Tibial nerve (tissue), 4 donors: Measurements from ENCODE around the gene PTK6. TPM values are rescaled to one million over a fixed set of nuclear protein-coding genes. Genes with fewer than 3 reads are reported as not detected.
A peak's percentile ranks its signal among the peaks of the same experiment; 100 is the strongest.

ENCODE experiments used
- DNase-seq, 2 donors: peaks; one replicate each; pipeline ENCODE4 v3.0.0-alpha.2; 2019; ENCODE audit warnings: low spot score in 2 of 2
- H3K27ac ChIP-seq, 4 donors: fragments of 200-600 bp; sonication (generic) in 3 of 4; one replicate each; pipeline ENCODE4 v1.5.1; 2017 to 2019; ENCODE audit warnings: mild to moderate bottlenecking in 1 of 4
- H3K27me3 ChIP-seq, 2 donors: fragments of 200-600 bp; sonication (generic) in 1 of 2; one replicate each; pipeline versions ENCODE4 v1.5.1 to v1.6.0; 2017 to 2019
- H3K36me3 ChIP-seq, 3 donors: fragments of 200-600 bp; sonication (generic); one replicate each; pipeline ENCODE4 v1.5.1; 2018 to 2019
- H3K4me1 ChIP-seq, 4 donors: fragments of 200-600 bp; sonication (generic) in 3 of 4; one replicate each; pipeline ENCODE4 v1.5.1; 2017 to 2019
- H3K4me3 ChIP-seq, 4 donors: fragments of 200-600 bp; sonication (generic) in 3 of 4; one replicate each; pipeline ENCODE4 v1.5.1; 2017 to 2019; ENCODE audit warnings: mild to moderate bottlenecking in 1 of 4, moderate library complexity in 1 of 4
- H3K9me3 ChIP-seq, 4 donors: fragments of 200-600 bp; sonication (generic) in 3 of 4; one replicate each; pipeline ENCODE4 v1.5.1; 2017 to 2019
- EP300 ChIP-seq, 2 donors: sonication (generic); formaldehyde crosslinking; IDR thresholded peaks; one replicate each; pipeline ENCODE4 v1.6.1; 2017; ENCODE audit warnings: antibody characterized with exemption in 2 of 2, mild to moderate bottlenecking in 1 of 2
- POLR2A ChIP-seq, 2 donors: fragments of 450-650 bp; IDR thresholded peaks; one replicate each; pipeline ENCODE4 v1.6.1; 2017; ENCODE audit warnings: antibody characterized with exemption in 2 of 2, mild to moderate bottlenecking in 2 of 2, moderate library complexity in 2 of 2
- WGBS, 2 donors: methylation state at CpG; one replicate each; pipeline ENCODE4 v1.1.5; 2018; 5-methylcytosine and 5-hydroxymethylcytosine counted together
- total RNA-seq, 4 donors: library from RNA; depleted of rRNA; stranded (reverse); fragments of >200 nt; gene quantifications; one replicate each; pipeline ENCODE4 v1.1.0, GENCODE V29; 2016
- TF ChIP-seq, protein P1 (sequence below), 5 experiments: fragments of 200-600 bp in 3 of 5; fragments of 450-650 bp in 2 of 5; sonication (generic) in 3 of 5; IDR thresholded peaks; one replicate each; pipeline ENCODE4 v1.5.1; 2016 to 2019; ENCODE audit warnings: antibody characterized with exemption in 5 of 5, mild to moderate bottlenecking in 3 of 5, moderate library complexity in 2 of 5

The PTK6 gene
- total RNA-seq, 4 donors from 2014 or later = 0.21 to 0.90 TPM; not detected in 2

DNA sequence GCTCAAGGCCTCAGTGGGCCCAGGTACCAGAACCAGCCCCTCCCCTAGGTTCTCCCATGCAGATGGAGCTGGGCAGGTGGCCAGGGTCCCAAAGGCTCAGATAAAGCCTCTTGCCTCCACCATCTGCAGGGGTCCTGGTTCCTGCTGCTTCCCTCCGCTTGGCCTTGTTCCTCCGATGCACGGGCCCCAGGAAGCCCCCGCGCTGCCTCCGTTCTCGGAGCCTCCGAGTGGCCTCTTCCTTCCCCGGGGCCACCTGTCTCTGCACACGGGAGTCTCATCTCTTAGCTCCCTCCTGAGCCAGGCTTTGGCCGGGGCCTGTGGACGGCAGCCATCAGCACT, 1.9 kb upstream of the PTK6 start:
- Histone ChIP-seq H3K9me3 (no peaks in the 10 kb centered on the region), H3K27ac (no peak overlapping the region), H3K36me3 (no peaks in the 10 kb centered on the region), H3K4me1 (peaks cover 0 to 42% (median 11%) of the 10 kb centered on the region in 4 donors), H3K4me3 (no peak overlapping the region), H3K27me3 (peaks cover 0 to 27% of the 10 kb centered on the region in 2 donors)
- 78 to 82% methylated on average over 12 of the region's 12 CpGs for WGBS, 2 donors
- DNase-seq = no peak
- TF ChIP-seq EP300 (IDR thresholded peaks at IDR 0.05) = no peak
- TF ChIP-seq, protein P1, sequence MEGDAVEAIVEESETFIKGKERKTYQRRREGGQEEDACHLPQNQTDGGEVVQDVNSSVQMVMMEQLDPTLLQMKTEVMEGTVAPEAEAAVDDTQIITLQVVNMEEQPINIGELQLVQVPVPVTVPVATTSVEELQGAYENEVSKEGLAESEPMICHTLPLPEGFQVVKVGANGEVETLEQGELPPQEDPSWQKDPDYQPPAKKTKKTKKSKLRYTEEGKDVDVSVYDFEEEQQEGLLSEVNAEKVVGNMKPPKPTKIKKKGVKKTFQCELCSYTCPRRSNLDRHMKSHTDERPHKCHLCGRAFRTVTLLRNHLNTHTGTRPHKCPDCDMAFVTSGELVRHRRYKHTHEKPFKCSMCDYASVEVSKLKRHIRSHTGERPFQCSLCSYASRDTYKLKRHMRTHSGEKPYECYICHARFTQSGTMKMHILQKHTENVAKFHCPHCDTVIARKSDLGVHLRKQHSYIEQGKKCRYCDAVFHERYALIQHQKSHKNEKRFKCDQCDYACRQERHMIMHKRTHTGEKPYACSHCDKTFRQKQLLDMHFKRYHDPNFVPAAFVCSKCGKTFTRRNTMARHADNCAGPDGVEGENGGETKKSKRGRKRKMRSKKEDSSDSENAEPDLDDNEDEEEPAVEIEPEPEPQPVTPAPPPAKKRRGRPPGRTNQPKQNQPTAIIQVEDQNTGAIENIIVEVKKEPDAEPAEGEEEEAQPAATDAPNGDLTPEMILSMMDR (IDR thresholded peaks at IDR 0.05) = no peak
- TF ChIP-seq POLR2A (IDR thresholded peaks at IDR 0.05) = no peak

DNA sequence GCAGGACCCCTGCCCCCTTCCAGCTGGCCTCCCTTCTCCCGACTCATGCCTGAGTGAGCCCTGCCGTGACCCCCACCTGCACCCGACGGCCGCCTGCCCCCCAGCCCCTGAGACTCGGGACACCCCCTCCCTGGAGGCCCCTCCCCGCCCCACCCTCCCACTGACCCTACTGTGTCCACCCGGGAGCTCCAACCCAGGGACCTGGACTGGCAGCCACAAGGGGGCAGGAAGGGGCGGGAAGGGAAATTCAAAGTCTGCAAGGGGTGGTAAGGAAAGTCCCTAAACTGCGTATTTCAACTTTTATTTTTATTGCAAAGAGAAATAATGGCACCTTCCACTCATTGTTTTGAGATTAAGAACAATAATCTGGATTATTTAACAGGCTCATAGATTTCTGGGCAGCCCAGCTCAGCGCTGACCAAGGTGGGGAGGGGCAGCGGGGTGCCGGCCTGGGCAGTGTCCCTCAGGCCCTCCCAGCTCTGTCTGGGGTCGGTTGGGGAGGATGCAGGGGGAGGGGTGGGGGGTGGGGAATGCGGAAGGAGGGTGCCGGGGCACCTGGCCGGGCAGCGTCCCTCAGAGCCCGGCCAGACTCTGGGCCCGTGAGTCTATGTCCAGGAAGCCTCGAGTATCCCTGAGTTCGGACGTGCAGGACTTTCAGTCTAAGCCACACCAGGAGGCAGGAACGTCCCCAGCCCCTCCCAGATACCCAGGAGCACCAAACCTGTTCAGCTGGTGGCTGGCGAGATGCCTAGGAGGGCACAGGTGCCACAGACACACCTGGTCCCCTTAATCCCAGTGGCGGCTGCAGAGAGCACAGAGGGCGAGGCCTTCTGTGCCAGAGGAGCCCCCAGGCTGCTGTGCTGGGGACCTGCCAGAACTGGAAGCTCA, 1.3 kb upstream of the PTK6 start:
- peaks cover 0 to 43% (median 11%) of the 10 kb centered on the region in 4 donors for H3K4me1 ChIP-seq
- peak overlapping the region in 2 of 4 donors; percentile 52 to 60 for H3K27ac ChIP-seq
- H3K27me3 ChIP-seq = peaks cover 0 to 32% of the 10 kb centered on the region in 2 donors
- DNase-seq = no peak
- TF ChIP-seq POLR2A (IDR thresholded peaks at IDR 0.05) (no peak), EP300 (IDR thresholded peaks at IDR 0.05) (no peak)
- TF ChIP-seq, protein P1 (IDR thresholded peaks at IDR 0.05) = peak in 1 of 5 experiments; percentile 37
- peak overlapping the region in 3 of 4 donors; percentile 15 to 42 (median 36) for H3K4me3 ChIP-seq
- no peaks in the 10 kb centered on the region for H3K36me3 ChIP-seq
- no peaks in the 10 kb centered on the region for H3K9me3 ChIP-seq
- WGBS, 2 donors = 27 to 53% methylated on average over 19 to 26 of the region's 27 CpGs

DNA sequence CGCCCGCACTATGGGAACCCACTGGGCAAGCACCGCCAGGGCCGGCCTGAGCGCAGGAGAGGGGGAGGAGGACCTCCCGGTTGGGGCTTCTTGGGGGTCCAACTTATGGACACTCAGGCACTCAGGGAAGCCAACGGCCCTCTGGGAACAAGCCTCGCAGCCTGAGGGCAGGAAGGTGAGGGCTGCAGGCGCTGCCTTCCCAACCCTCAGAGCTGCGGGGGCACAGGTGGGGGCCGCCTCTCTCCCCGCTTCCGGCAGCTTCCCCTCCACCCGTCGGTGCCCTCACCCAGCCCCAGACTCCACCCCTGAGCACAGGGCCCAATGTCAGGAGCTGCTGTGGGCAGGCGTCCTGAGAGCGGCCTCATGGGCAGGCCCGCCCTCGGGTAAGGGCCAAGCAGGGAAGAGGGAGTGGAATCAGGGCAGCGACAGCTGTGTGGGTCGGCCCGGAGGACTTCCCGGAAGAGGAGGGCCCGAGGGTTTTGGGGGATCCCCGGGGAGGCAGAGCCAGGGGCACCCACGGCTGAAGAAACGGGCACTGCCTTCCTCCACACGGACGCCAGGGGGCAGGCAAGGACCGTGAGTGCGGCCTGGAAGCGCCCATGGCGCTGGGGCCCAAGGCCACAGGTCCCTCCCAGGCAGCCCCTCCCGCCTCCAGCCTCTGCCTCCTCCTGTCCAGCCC, 488 bp upstream of the PTK6 start:
- peak; percentile 43 to 71 for DNase-seq
- WGBS, 2 donors = 8 to 13% methylated on average over 17 to 30 of the region's 34 CpGs
- peak overlapping the region in 2 of 4 donors; percentile 60 to 79 for H3K27ac ChIP-seq
- peaks cover 0 to 43% (median 11%) of the 10 kb centered on the region in 4 donors for H3K4me1 ChIP-seq
- no peaks in the 10 kb centered on the region for H3K9me3 ChIP-seq
- no peak for TF ChIP-seq POLR2A (IDR thresholded peaks at IDR 0.05)
- TF ChIP-seq EP300 (IDR thresholded peaks at IDR 0.05) = peak in 1 of 2 donors; percentile 18
- TF ChIP-seq, protein P1 (IDR thresholded peaks at IDR 0.05) = peak; percentile 88 to 99 (median 95)
- H3K27me3 ChIP-seq = peaks cover 0 to 32% of the 10 kb centered on the region in 2 donors
- H3K36me3 ChIP-seq = no peaks in the 10 kb centered on the region
- H3K4me3 ChIP-seq = peak overlapping the region in 3 of 4 donors; percentile 15 to 42 (median 36)

DNA sequence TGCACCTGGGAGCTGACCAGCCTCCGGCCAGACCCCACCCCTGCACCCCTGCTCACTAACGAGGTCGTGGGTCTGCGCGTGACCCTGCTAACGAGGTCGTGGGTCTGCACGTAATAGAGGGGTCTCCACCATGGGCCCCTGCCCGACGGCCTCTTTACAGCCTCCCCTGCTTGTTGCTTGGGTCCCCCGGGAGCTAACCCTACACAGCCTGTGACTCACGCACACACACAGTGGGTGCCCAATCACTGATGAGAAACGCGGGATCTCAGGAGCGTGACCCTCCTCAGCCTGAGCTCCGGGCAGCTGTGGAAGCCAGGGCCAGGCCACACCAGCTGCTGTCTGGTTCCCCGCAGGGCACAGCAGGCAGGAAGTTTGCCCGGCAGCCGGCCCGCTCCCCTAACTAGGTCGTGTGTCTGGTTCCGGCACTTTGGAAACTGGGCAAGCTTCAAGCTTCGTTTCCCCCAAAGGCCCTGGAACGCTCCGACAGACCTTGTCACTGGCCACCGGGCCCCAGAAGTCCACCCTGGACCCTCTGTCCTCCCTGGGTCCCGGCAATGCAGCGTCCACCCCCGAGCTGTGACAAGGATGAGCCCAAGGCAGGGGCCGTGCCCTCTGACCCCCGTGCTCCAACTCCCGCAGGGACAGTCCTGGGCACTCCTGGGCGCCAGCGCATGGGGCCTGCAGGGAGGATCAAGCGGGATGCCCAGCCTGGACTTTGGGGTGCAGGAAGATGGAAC, 767 bp downstream of the PTK6 start:
- no peak for DNase-seq
- Histone ChIP-seq H3K4me1 (peaks cover 0 to 43% (median 11%) of the 10 kb centered on the region in 4 donors), H3K36me3 (no peaks in the 10 kb centered on the region), H3K27ac (peak overlapping the region in 1 of 4 donors; percentile 79), H3K9me3 (no peaks in the 10 kb centered on the region), H3K27me3 (peaks cover 0 to 32% of the 10 kb centered on the region in 2 donors), H3K4me3 (peak overlapping the region in 1 of 4 donors; percentile 36)
- WGBS, 2 donors = 10 to 42% methylated on average over 2 to 35 of the region's 35 CpGs
- TF ChIP-seq EP300 (IDR thresholded peaks at IDR 0.05) (no peak), POLR2A (IDR thresholded peaks at IDR 0.05) (no peak)
- TF ChIP-seq, protein P1 (IDR thresholded peaks at IDR 0.05) = no peak
